ENCODE measurements around the gene FUZ. TPM values are rescaled to one million over a fixed set of nuclear protein-coding genes. Genes with fewer than 3 reads are reported as not detected.
A peak's percentile ranks its signal among the peaks of the same experiment; 100 is the strongest.

Gene FUZ, protein sequence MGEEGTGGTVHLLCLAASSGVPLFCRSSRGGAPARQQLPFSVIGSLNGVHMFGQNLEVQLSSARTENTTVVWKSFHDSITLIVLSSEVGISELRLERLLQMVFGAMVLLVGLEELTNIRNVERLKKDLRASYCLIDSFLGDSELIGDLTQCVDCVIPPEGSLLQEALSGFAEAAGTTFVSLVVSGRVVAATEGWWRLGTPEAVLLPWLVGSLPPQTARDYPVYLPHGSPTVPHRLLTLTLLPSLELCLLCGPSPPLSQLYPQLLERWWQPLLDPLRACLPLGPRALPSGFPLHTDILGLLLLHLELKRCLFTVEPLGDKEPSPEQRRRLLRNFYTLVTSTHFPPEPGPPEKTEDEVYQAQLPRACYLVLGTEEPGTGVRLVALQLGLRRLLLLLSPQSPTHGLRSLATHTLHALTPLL
- 1 to 10 TPM; 7.6 to 10.0 TPM for total RNA-seq
- long read RNA-seq, partial matches to known transcripts: 1 of 7 reads
- long read RNA-seq, other reads (novel, unspliced or antisense): 3 of 7 reads

DNA sequence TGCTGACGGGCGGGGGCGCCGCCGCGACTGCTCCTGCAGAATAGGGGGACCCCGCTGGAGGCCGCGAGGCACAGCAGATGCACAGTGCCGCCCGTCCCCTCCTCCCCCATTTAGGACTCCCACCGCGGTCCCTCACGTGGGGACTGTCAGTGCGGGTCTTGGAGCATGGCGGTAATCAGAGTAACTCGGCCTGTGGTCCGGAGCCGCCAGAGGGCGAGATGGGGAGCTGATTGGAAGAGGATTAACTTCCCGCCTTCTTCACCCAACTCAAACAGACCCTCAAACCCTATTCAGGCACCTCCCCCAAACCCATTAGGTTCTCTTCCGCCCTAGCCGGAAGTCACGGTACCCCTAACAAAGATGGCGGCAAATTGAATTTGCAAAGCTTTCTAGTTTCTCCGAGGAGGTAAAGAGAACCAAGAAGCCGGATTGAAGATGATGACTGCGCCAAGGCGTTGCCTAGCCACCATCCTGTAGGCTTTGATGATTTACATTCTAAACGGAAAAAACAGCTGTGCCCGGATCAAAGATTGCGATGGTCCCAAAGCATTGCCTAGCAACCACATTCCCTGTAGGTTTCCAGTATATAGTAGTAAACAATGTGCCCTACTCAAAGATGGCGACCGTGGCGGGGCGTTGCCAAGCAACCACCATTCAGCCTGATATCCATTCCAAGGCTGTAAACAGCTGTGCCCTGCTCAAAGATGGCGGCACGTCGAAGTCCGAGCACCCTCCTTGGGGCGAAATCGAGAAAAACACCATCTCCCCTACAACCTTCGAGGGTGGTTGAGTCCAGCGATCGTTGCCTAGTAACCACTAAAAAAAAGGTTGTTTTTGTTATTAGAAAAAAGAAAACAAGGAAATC, at the start of gene FUZ:
FUZ (minus strand) TSS at position 296 of the 865 bp plus-strand sequence; CDS start at position 110, 186 bp downstream.
- intact Hi-C loops (cut with DNase I, micrococcal nuclease): no loop called here
- peak; percentile 96 to 97 for DNase-seq
- peak; percentile 72 for ATAC-seq

GRCh38 chr19:49862391-49863253, 49.5 kb upstream of the FUZ start:
- intact Hi-C loops (cut with DNase I, micrococcal nuclease): no loop called here
- DNase-seq (peak; percentile 26 to 27), ATAC-seq (no peak)

- ATAC-seq (no peak), DNase-seq (peak in 1 of 2 donors; percentile 13)
- intact Hi-C loops (cut with DNase I, micrococcal nuclease): no loop called here
These were observed 48.7 kb upstream of the FUZ start for GRCh38 chr19:49861541-49862378.

- intact Hi-C loops (cut with DNase I, micrococcal nuclease): no loop called here
These were observed 48.0 kb upstream of the FUZ start for GRCh38 chr19:49861107-49861506.

DNA sequence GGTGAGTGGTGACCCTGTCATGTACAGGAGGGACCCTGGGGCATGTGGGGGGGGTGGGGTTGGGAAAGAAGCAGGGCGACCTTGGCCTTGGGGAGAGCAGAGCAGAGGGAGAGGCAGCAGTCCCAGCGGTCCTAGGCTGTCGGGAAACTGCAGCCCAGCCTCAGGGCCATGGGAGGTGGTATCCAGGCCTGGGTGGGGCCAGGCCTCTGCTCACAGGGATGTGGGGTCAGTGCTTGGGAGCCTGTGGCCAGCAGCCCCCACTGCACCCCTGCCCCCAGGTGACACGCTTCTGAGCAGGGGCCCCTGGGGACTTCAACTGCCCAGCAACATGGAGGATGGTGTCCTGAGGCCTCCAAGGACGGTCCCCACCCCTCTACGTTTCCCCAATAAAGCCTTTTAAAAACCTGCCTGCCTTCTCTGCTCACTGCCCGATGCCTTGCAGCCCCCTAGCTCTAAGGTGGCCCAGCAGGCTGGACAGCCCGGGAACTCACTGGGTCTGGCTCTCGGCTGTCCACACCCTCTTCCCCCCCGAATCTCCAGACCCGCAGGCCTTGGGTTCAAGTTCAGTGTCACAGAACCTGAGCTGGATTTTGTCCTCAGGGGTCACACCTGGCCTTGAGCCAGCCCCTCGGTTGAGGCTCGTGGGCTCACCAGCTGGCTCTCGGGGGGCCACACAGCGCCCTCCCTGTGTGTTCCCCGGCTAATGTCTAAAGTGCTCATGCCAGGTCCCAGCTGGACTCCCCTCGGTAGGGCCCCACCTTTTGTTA, 47.4 kb upstream of the FUZ start:
- no peak for ATAC-seq
- DNase-seq: no peak
- intact Hi-C loops (cut with DNase I, micrococcal nuclease): no loop called here

More at GRCh38 chr19:49861107-49861506, 48.0 kb upstream of the FUZ start:
- ATAC-seq (peak; percentile 58), DNase-seq (peak; percentile 58 to 71)

GRCh38 chr19:49859682-49860335, 46.7 kb upstream of the FUZ start:
- intact Hi-C loops (cut with DNase I, micrococcal nuclease): no loop called here
- DNase-seq (peak in 1 of 2 donors; percentile 22), ATAC-seq (no peak)

DNA sequence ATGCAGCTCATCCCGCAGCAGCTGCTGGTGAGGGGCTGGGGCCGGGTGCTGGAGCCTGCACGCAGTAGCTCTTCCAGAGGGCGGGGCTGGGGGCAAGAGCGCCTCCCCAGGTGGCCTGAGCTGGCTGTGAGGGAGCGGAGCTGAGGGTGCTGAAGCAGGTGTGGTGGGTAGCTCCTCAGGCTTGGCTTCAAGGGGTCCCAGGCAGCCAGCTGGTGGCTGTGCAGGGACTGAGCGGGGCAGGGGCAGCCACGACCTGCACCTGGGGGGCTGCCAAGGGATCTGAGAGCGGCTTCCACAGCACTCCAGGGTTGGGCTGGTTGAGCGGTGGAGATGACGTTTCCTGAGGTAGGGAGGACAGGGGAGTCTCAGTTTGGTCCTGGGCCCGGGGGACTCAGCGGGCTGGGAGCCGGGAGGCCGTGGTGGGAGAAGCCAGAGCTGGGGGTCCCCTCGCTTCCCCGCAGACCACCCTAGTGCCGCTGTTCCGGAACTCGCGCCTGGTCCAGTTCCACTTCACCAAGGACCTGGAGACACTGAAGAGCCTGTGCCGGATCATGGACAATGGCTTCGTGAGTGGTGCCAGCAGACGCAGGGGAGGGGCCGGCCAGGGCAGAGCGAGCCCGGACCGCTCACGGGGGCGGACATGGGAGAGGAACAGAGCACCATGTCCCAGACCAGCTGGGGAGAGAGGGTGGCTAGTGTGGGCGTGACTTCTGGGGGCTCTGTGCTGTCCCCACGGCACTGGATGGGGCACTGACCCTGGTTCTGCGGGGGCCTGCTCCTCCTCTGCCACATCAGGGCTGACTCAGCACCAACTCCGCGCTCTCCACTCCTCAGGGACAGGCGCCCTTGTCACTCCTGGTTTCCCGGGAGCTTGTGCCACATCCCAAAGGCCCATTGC, 45.2 kb upstream of the FUZ start:
- intact Hi-C loops (cut with DNase I, micrococcal nuclease): no loop called here
- DNase-seq (peak in 1 of 2 donors; percentile 7), ATAC-seq (no peak)

DNA sequence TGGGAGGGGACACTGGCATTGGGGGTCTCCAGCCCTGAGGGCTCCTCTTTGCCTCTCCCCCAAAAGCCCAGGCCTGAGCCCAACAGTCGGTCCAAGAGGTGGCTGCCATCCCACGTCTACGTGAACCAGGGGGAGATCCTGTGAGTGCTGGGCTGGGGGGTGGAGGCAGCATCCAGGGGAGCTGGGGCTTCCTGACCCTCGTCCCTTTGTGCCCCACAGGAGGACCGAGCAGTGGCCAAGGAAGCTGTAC, 44.7 kb upstream of the FUZ start:
- no peak for DNase-seq
- ATAC-seq: no peak
- intact Hi-C loops (cut with DNase I, micrococcal nuclease): no loop called here

DNA sequence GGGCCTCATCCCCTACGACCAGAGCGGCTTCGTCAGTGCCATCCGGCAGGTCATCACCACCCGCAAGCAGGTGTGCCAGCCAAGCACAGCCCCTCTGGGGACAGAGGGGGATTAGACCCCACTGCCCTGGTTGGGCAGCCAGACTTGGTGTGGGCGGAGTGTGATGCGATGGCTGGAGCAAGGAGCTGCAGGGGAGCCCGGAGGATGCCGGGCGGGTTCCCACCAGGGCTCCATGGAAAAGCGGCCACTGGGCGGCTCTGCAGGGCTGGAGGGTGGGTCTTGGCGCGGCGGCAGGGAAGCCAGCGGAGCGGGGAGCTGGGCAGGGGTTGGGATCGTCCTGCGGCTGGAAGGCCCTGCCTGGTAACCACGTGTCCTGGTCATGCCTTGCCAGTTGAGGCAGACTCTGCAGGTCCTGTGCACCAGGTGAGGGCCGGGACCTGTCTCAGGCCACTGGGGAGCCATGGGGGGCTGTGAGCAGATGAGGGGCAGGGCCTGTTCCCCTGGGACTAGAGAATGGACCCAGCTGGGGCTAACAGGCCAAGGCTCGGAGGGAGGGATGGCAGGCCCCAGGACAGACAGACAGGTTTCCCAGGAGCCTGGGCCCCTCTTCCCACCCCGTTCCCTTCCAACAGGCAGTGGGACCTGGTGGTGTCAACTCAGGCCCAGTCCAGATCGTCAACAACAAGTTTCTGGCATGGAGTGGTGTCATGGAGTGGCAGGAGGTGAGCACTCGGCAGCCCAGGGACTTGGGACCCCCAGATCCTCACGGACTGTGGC, 44.2 kb upstream of the FUZ start:
- intact Hi-C loops (cut with DNase I, micrococcal nuclease): no loop called here
- DNase-seq (no peak), ATAC-seq (no peak)

- DNase-seq (no peak), ATAC-seq (no peak)
- intact Hi-C loops (cut with DNase I, micrococcal nuclease): no loop called here
These were observed 43.5 kb upstream of the FUZ start for GRCh38 chr19:49856574-49857021.

GRCh38 chr19:49855676-49856573, 42.8 kb upstream of the FUZ start:
- DNase-seq: no peak
- ATAC-seq: no peak
- intact Hi-C loops (cut with DNase I, micrococcal nuclease): no loop called here

DNA sequence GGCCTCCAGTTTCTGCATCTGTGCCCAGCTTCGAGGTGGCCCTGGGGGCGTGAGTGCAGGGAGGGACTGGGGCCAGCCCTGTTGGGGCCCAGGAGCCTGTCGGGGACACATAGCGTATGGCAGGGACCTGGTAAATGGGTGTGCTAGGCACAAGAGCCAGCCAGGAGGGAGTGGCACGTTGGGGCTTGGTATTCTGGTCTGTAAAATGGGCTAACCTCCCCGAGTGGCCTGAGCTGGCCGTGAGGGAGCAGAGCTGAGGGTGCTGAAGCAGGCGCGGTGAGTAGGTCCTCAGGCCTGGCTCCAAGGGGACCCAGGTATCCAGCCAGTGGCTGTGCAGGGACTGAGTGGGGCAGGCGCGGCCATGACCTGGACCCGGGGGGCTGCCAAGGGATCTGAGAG, 42.2 kb upstream of the FUZ start:
- intact Hi-C loops (cut with DNase I, micrococcal nuclease): no loop called here

DNA sequence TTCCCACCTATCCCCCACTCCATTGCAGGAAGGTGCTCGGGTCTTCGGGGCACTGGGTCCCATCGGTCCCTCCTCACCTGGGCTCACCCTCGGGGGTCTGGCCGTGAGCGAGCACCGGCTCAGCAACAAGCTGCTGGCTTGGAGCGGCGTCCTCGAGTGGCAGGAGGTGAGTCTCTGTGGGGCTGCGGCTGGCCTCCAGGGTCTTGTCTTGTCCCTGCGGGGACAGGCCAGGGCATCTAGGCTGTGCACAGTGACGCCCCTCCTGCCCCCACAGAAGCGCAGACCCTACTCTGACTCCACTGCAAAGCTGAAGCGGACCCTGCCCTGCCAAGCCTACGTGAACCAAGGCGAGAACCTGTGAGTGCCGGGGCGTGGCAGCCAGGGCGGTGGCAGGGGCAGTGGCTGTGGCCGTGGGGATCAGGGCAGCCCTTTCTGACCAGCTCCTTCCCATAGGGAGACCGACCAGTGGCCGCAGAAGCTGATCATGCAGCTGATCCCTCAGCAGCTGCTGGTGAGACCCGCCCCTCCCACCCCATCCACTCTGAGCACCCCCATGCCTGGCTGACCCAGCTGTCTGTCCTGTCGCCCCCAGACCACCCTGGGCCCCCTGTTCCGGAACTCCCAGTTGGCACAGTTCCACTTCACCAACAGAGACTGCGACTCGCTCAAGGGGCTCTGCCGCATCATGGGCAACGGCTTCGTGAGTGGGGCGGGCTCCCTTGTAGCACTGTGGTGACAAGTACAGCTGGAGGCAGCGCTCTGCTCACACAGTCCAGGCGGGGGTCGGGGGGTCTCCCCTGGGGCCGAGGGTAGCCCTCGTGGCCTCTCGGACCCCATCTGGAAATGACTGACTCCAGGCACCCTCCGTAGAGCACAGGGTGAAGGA, 41.5 kb upstream of the FUZ start:
- peak; percentile 28 to 31 for DNase-seq
- intact Hi-C loops (cut with DNase I, micrococcal nuclease): no loop called here
- no peak for ATAC-seq

More for the DNA sequence above, 42.2 kb upstream of the FUZ start:
- no peak for ATAC-seq
- DNase-seq: no peak
